Adrenal gland (tissue), 5 donors: Measurements from ENCODE around the gene PACS1.

Source experiments
- POLR2A ChIP-seq, 2 donors: fragments of 450-650 bp; IDR thresholded peaks; one replicate each; pipeline ENCODE4 v1.6.1; 2017; ENCODE audit warnings: antibody characterized with exemption in 2 of 2, mild to moderate bottlenecking in 2 of 2, moderate library complexity in 1 of 2
- TF ChIP-seq, protein P1 (sequence below), 6 experiments: fragments of 450-650 bp in 4 of 6; fragments of 200-600 bp in 2 of 6; sonication (generic) in 1 of 6; IDR thresholded peaks; 1 replicate in 5 of 6; 2 replicates in 1 of 6; pipeline versions ENCODE4 v1.5.1 to v1.8.0; 2016 to 2021; ENCODE audit warnings: antibody characterized with exemption in 6 of 6, mild to moderate bottlenecking in 2 of 6, moderate library complexity in 1 of 6
- donor health status: DM: no; HTN: no; CAD: no.

DNA sequence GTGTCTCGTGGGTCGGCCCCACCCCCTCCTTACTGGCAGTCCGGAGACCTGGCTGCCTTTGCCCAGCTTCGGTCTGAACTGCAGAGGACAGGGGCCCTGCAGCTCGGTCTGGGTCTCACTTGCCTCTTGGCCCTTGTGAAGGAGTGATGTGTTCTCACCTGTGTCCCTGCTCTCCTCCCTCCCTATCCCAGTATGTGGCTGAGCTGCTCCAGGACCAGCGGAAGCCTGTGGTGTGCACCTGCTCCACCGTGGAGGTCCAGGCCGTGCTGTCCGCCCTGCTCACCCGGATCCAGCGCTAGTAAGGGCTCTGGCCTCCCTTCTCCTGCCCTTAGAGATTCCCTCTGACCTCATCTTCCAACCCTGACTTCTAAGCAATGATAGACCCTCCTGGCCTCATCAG, 162.7 kb downstream of the PACS1 start:
- TF ChIP-seq, protein P1, sequence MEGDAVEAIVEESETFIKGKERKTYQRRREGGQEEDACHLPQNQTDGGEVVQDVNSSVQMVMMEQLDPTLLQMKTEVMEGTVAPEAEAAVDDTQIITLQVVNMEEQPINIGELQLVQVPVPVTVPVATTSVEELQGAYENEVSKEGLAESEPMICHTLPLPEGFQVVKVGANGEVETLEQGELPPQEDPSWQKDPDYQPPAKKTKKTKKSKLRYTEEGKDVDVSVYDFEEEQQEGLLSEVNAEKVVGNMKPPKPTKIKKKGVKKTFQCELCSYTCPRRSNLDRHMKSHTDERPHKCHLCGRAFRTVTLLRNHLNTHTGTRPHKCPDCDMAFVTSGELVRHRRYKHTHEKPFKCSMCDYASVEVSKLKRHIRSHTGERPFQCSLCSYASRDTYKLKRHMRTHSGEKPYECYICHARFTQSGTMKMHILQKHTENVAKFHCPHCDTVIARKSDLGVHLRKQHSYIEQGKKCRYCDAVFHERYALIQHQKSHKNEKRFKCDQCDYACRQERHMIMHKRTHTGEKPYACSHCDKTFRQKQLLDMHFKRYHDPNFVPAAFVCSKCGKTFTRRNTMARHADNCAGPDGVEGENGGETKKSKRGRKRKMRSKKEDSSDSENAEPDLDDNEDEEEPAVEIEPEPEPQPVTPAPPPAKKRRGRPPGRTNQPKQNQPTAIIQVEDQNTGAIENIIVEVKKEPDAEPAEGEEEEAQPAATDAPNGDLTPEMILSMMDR (IDR thresholded peaks at IDR 0.05): no peak
- TF ChIP-seq POLR2A (IDR thresholded peaks at IDR 0.05): no peak
